Fibroblast of villous mesenchyme (primary cell): ENCODE results near the gene ADGRA3. TPM values are rescaled to one million over a fixed set of nuclear protein-coding genes. Genes with fewer than 3 reads are reported as not detected.

Source experiments
- DNase-seq: peaks from one replicate; pipeline ENCODE4 v3.0.0-alpha.2; 2010; ENCODE audit warnings: low read depth
- H3K4me3 ChIP-seq: 2 replicates; pipeline ENCODE4 v1.5.1; 2011; ENCODE audit warnings: low read depth, mild to moderate bottlenecking, low read length
- CTCF ChIP-seq: IDR thresholded peaks from 2 replicates; pipeline ENCODE4 v1.5.1; 2012; ENCODE audit warnings: low read depth, mild to moderate bottlenecking, low read length; ENCODE audit not compliant: insufficient read depth
- total RNA-seq: library from RNA; depleted of rRNA; stranded (reverse); fragments of >200 nt; gene quantifications from 2 replicates; pipeline ENCODE4 v1.2.3, GENCODE V29; 2012

ADGRA3 gene
- total RNA-seq, 1 donor, result 25.9 TPM

GRCh38 chr4:22501715-22502095 is 14.2 kb downstream of the ADGRA3 start:
- H3K4me3 ChIP-seq, result no peak overlapping the region
- TF ChIP-seq CTCF, result no peak
- no peak for DNase-seq

DNA sequence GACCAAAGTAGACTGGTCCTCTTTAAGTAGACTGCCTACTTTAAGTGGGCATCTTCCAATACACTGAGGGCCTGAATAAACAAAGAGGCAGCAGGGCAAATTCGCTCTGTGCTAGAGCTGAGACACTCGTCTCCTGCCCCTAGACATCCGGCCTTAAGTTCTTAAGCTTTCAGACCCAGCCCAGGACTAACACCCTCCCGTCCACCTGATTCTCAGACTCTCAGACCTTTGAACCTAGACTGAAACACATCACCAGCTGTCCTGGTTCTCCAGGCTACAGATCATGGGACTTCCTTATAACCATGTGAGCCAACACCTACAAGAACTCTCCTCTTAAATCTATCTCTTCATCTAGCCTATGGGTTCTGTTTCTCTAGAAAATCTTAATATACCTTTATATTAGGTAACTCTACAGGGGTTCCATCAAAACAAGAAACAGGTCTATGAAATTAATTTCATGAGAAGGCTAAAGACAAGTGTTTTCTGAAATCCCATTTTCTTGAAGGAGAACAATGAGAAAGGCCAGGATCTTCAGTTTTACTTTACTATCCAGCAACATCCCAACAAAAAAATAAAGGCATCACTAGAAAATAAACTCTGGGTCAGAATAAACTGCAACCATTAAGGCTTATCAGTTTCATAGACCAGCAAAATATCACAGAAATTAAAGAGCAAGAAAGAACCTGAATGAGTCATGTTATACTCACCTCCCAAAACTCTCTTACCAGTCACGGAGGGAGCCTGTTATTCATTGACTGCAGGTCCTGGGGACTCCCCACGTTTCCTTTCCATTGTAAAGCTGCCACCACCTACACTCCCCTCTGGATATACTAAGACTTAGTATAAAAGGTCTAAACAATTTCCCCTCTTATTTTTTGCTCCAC is 14.8 kb downstream of the ADGRA3 start:
- TF ChIP-seq CTCF, result no peak
- DNase-seq, result no peak
- no peak overlapping the region for H3K4me3 ChIP-seq

DNA sequence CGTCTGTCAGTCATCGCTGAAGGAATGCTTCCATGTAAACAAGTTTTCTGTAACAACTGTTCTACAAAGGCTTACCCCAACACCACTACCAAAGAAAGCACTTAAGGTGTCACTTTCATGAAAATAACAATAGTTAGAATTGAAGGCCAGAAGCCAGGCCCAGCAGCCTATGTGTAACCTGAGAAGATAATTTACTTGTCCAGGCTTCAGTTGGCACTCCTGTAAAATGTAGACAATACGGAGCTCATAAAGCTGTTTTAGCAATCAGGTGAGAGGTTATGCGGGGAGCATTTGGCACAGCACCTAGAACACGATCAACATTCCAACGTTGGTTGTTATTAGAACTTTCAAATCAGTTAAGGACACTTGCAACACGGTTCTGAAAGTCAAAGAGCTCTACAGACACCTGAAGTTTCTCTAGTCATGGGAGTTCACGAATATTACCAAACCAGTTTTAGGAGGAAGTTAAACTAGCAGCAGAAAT is 15.7 kb downstream of the ADGRA3 start:
- TF ChIP-seq CTCF, result no peak
- DNase-seq, result no peak
- H3K4me3 ChIP-seq, result no peak overlapping the region

DNA sequence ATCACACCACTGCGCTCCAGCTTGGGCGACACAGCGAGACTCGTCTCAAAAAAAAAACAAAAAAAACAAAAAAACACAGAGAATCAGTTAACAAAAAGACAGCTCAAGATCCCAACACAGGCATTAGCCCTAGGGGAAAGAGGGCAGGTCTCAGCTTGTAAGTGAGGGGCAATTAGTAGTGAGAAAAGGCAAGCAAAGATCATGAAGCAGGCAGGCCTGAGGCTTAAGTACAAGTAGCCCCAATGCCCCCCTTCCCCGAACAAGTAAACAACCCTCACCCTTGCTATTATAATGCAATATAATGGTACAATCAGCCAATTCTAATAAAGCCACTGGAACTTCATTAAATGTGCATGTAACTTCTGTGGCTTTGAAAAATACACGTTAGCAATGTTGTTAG is 17.0 kb downstream of the ADGRA3 start:
- no peak for DNase-seq
- no peak overlapping the region for H3K4me3 ChIP-seq
- no peak for TF ChIP-seq CTCF

GRCh38 chr4:22496165-22496813 is 19.6 kb downstream of the ADGRA3 start:
- no peak for TF ChIP-seq CTCF

GRCh38 chr4:22493523-22493922 is 22.3 kb downstream of the ADGRA3 start:
- DNase-seq, result no peak
- no peak overlapping the region for H3K4me3 ChIP-seq
- no peak for TF ChIP-seq CTCF

More at GRCh38 chr4:22496165-22496813, 19.6 kb downstream of the ADGRA3 start:
- H3K4me3 ChIP-seq, result no peak overlapping the region
- DNase-seq, result no peak
